ENCODE measurements around the gene GOLGA1.
"Not testable (repeated sequence)": the region's sequence is repeated elsewhere in the genome, so short reads cannot be mapped to it uniquely, and the experiment has no call there.

GOLGA1 gene

DNA sequence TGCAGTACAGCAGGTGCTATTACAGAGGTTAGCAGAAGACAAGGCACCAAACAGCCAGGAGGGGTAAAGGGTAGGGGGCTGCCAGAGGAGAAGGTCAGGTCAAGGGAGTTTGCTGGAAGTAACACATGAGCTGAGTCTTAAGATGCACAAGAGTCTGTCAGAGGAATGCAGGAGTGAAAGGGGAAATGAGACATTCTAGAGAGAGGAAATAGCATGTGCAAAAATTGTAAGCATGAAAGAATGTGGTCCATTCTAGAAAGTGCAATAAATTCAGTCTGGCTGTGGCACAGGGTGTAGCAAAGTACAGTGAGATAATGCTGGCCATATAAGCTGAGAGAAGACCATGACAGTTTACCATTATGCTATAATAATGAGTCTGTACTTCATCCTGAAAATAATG lies 6.6 kb downstream of the GOLGA1 start:
- no peak for DNase-seq

DNA sequence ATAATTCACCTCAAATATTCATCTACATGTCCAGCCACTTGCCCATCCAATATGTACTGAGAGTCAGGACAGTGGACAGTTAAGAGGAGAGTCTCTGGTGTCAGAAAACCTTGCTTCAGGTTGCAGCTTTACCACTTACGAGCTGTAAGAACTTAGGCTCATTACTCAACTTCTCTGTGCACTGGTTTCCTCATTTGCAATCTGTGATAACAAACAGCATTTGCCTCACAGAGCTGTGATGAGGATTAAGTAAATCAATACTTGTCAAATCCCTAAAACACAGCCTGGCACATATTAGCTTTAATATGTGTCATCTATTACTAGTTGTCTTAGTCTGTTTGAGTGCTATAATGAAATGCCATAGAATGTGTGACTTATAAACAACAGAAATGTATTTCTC lies 8.6 kb downstream of the GOLGA1 start:
- no peak for DNase-seq

DNA sequence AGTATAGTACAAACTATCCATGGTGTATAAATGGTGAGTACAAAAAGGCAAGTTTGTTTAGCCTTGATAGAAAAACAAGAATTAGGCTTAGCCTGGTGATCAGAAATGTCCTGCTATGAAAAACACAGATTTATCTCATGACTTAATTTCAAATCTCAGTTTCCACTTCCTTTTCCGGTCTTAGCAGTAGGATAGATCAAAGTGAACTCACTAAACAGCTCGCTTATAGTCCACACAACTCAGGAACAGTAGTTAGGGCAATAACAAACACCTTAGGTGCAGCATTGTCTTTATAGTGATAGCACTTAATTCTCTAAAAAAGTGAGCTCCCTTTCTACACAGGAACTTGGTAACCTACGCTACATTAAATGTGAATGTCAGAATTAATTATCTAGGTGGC lies 11.4 kb downstream of the GOLGA1 start:
- DNase-seq = no peak

DNA sequence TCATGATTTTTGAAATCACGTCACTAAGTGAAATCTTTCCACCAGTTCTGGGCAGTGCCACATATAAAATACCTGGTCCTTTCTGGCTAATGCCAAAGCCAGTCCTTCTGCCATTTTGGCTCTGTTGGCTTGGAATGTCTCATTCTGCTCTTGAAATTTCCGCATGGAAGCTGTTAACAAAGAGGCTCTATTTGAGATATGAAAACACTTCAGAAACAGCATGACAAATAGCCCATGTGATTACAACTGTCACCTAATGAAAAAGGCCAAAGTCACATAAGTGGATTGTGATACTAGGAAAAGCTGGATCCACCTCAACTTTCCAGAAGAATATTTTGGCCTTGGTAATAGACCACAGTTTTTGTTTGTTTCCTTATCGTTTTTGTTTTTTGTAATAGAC lies 12.8 kb downstream of the GOLGA1 start:
- DNase-seq = no peak

DNA sequence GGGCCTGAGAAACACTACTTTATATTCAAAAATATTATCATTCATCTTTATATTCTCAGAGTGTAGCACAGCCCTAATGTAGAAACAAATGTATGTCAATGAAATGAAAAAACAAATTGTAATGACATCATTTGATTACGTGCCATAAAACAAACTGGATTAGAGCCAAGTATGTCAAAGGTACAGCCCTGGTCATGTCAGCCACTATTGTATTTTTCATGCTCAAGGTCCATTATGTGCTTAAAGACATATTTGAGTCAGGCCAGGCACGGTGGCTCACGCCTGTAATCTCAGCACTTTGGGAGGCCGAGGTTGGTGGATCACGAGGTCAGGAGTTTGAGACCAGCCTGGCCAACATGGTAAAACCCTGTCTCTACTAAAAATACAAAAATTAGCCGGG lies 20.5 kb downstream of the GOLGA1 start:
- not testable (repeated sequence) for DNase-seq

DNA sequence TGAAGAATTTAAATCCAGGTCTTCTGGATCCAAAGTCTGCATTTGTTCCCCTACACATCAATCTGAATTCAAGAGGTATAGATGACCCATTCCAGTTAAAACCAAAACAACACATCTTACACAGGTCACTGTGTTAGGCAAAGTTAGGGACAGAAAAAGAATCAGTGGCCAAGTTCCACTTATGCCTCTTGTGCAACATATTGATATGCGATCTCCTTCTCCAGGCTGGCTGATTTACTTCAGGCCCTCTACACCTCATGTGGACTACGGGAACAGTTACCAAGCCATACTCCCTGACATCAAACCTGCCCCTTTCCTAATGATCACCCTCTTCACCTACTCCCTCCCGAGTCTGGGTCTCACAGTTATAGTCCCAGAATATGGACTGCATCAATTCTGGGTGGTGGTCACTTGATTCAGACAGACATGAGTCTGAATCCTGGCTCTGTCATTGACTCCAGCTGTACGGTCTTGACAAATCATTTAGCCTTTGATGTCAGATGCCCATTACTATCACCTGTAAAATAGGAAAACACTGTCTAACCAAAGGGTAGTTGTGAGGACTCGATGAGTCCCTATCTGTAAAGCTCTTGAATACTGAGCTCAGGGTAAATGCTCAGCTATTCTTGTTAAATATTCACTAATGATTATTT lies 26.0 kb downstream of the GOLGA1 start:
- DNase-seq = no peak

DNA sequence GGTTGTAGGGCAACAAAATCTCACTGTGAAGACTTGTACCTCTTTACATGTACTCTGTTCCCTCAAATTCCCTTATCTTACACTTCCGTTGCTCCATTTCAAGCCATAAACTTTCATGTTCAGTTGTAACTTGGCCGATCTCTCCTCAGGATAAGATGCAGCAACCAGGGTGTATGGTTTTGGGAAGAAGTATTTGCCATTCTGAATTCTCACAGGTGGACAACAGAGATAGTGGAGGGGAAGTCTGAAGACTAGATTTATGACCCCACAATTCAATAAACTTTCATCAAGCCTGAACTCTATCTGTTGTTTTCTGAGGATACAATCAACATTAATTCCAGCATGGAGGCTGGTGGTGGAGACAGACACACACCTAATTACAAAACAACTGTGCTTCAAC lies 27.5 kb downstream of the GOLGA1 start:
- no peak for DNase-seq

DNA sequence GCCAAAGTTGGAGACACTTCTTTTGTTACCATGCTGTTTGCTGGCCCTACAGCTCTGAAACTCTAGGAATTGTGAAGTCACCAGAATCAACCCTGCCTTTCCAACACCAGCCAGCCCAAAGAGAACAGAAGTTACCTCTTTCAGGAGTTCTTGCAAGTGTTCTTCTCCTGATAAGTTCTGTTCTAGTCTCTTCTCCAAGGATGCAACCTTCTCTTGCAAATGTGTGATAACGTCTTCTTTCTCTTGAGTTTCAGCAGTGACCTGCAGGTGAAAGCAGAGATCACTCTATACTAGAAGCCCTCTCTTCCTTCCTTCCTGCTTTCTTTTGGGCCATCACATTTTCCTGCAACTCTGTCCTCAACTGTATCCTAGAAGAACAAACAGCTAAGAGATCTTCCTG lies 29.1 kb downstream of the GOLGA1 start:
- DNase-seq = no peak

DNA sequence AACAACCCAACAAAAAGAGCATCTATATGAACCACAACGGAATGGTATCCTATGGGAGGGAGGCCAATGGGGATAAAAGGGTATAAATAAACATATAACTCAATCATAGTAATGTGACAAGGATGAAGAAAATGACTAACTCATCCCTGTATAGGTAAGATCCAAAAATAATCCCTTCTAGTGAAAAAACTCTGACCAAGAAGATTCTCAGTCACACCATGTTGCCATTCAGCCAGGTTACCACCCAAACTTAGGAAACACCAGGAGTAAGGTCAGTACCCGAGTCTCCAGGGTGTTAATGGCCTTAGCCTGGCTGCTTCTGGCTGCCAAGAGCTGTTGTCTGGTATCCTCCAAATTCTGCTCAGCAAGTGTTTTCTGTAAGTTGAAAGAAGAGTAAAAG lies 32.8 kb downstream of the GOLGA1 start:
- no peak for DNase-seq

DNA sequence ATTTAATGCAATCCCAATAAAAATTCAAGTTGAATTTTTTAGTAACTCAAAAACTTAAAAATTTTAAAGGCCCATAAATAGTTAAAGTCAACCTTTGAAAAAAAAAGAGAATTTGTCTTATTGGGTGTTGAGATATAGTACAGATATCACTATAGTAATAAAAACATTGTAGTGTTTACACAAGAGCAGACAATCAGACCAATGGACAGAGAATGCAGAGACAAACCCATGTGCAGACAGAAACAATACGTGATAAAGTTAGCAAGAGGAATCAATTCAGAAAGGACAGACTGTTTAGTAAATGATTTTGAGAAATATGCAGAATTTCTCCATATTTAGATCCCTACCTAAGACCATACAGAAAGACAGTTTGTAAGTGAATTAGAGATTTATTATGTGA lies 33.9 kb downstream of the GOLGA1 start:
- no peak for DNase-seq

DNA sequence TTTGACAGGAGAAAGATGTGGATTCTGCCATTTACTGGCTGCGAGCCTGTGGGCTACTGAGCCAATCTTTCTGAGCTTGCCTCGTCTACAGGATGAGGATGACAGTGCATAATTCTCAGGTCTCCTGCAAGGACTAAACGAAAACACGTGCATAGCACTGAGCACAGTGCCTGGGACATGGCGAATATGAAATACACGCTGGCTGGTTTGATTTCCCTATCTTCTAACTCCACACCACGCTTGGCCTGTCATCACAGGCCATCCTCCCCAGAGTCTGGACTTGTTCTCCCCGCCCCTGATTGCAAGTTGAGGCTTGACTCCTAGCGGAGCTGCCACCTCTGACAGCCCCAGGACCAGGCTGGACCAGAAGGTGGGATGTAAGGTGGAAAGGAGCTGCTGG lies 41.0 kb downstream of the GOLGA1 start:
- DNase-seq = no peak

DNA sequence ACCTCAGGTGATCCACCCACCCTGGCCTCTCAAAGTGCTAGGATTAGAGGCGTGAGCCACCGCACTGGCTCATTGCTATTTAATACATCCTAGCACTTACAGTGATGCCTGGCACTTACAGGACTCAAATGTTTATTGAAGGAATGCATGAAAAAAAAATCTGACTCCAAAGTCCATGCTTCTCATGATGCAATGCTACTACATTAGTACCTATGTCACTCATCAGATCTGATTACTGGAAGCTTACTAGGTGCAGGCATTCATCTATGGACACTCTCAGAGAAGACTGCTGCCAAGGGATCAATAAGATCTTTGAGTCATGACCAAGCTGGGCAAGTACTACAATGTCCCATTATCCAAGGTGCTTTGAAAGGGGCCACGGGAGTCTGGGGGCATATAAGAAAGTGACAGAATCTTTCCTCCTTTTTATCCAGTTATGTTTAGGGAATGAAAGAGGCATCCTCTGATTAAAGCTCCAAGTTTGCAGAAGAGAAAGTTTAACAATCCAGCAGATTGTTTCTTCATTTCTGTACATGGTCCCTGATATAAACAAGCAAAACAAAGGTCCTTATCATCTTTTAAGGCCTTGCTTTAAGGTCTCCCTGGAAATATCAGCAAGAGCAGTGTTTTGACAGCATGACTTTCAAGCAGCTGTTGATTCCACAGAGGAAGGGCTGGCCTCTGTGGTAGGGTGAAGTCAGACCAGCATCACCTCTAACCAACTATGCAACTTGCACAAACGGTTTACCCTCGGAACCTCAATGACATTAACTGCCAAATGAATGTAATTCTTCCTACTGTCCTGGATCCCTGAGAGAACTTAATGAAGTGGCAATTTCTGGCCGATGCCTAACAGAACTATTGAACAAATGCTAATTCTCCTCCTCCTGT lies 43.1 kb downstream of the GOLGA1 start:
- DNase-seq = no peak

DNA sequence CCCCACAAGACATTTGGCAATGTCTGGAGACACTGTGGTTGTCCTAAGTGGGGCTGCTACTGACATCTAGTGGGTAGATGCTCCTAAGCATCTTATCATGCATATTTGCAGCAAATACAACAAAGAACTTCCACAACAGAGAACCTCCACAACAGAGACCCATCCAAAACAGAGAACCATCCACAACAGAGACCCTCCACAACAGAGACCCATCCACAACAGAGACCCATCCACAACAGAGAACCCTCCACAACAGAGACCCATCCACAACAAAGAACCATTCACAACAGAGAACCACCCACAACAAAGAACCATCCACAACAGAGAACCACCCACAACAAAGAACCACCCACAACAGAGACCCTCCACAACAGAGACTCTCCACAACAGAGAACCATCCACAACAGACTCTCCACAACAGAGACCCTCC lies 46.1 kb downstream of the GOLGA1 start:
- peak in 1 of 2 experiments; percentile 38 for DNase-seq

DNA sequence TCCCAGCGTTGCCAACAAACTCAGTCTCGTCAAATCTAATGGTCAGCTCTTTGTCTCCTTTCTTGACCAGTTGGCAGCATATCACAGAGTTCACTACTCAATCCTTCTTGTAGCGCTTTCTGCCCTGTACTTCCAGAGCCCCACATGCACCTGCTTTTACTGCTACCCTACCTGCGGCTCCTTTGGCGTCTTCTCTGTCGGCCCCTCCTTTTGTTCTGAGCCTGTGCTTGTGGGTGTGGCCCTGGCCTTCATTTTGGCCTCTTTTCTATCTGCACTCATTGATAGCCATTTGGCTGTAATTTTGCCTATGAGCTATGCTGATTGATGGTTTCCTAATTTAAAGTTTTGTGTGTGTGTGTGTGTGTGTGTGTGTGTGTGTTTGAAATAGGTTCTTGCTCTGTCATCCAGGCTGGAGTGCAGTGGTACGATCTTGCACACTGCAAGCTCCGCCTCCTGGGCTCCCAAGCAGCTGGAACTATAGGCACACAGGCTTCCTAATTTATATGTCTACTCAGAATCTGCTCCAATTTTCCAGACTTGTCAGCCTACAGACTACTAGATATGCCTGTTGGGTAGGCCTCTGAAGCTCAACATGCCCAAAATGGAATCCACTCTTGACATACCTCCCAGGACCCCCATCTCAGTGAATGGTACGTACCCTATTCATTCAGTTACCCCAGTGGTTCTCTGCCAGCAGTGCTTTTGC lies 46.7 kb downstream of the GOLGA1 start:
- no peak for DNase-seq

DNA sequence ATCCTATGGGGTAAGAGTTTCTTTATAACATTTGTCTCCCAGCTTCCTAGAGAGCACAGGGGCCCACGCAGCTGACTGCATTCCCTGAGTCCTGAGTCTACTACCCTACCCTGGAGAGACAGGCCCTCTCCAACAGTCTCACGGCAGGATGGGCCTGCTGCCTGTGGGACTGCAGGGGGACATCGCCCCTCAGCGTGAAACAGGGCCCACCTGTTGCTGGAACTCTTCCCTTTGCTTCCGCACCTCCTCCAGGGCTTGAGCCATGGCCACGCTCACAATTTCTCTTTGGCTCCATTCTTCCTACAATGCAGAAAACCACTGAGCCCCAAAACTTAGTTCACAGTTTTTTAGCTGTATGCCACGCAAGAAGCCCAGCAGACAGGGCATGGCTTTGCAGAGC lies 50.7 kb downstream of the GOLGA1 start:
- DNase-seq = no peak

DNA sequence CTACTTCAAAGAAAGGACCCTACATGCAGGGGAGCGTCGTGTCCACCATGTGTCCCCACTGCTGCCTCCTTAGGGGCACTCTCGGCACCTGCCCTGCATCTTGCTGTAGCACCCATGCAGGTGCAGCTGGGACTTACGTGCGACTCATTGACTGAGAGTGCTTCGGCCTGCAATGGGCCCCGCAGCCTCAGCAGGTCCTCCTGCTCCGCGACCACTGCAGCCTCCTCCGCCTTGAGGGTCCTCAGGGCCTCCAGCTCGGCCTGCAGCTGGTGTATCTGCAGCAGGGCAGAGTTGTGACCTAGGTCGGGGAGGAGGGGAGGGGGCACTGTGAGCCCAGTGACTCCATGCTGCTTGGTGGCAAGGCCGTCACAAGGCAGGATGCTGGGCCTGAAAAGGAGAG lies 51.9 kb downstream of the GOLGA1 start:
- no peak for DNase-seq

DNA sequence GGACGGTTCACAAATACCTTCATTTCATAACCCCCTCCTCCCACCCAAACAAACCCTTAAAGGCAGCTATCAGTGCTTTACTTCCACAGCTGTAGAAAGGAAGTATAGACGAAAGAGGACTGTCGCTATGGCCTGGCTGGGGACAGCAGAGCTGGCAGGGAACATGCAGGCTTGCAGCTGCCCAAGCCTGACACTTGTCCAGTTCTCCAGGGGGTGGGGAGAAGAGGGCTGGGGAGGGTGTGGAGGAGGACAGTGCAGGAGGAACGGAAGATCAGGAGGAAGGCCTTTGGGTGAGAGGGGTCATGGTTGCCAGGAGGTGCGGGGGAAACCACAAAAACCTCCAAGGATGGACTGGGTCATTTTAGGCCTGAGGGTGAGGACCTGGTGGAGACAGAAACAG lies 53.1 kb downstream of the GOLGA1 start:
- DNase-seq = no peak

DNA sequence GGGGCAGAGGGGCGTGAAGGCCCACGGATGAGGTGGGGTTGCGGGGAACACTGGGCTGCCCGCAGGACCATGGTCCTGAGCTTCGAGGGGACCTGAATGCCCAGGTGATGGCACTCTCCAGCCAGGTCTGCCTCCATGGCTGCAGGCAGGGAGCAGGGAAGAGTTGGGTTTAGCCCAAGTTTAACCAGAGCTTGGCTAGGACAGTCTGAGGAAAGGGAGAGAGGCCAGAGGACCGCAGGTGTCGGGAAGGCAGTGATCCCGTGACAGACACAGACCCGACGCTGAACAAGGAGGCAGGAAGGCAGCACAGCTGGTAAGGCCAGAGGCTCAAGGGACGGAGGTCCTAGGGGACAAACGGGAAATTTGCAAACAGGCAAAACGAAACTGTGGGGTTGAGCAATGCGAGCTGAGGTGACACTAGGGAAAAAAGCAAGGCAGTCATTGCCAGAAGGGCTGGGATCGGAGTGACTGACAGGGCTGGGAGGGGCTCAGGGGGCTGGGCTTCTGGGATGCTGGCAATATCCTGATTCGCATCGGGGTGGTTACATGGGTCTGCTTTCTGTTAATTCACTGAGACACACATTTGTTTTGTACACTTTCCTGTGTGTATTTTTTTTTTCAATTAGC lies 53.9 kb downstream of the GOLGA1 start:
- no peak for DNase-seq

DNA sequence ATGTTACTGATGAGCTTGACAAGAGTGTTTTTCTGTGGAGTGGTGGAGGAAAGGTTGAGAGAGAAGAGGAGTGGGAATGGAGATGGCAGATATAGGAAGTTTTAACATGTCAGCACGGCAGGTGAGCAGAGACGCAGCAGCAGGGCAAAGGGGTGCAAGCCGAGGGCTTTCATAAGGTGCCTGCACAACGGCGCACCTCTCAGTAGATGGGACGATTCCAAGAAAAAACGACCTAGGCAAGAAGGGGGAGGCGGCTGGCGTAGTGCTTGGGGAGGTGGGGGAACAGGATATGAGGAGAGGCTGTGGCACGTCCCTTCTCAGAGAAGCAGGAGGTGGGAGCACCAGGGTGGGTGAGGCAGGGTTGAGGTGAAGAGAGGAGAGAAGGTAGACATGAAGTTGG lies 54.4 kb downstream of the GOLGA1 start:
- DNase-seq = no peak

DNA sequence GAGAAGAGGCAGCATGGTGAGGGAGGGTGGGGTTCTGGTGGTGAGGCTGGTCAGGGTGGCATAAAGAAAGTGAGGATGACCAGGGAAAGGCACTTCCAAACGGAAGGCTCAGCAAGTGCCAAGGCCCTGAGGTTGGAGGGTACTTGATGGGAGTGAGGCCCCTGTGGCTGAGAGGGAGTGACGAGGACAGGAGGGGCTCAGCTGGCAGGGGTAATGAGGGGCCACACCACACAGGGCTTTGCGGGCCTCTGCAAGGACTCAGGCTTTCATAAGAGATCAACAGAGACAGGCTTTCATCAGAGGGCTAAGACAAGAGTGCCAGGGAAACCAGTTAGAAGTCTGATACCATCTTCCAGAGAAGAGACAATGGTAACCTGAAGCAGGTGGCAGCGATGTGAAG lies 55.3 kb downstream of the GOLGA1 start:
- no peak for DNase-seq

DNA sequence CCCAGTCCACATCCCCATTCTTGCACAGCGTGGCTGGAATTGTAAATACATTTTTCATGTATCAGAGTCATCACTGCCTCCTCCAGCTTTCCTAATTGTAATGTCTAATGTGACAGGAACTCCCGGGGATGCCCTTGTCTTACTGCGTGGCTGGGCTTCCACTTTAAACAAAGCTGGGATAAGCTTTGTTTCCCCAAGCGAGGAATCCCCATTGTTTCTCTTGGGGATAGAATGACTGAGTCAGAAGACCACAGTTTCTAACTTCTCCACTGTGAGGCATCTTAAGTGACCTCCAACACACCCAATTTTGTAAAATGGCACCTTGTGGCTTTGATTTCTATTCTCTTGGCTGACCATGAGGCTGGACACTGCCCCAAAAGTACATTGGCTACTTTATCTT lies 56.5 kb downstream of the GOLGA1 start:
- DNase-seq = no peak

DNA sequence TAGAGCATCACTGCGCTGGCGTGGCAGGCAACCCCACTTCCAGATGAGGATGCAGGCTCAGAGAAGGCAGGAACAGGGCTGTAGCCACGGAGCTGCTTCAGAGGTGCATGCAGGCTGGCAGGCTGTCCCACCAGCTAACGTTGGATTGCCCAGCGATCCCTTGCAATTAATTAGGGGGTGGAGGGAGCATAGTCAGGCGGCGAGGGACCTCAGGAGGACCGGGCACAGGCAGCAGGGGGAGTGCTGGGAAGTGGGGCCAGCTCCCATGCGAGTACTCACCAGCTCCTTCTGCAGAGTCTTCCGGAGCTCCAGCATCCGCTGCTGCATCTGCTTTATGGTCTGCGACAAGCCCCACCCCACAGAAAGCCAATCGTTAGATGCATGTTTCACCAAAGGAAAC lies 58.7 kb downstream of the GOLGA1 start:
- DNase-seq = no peak

DNA sequence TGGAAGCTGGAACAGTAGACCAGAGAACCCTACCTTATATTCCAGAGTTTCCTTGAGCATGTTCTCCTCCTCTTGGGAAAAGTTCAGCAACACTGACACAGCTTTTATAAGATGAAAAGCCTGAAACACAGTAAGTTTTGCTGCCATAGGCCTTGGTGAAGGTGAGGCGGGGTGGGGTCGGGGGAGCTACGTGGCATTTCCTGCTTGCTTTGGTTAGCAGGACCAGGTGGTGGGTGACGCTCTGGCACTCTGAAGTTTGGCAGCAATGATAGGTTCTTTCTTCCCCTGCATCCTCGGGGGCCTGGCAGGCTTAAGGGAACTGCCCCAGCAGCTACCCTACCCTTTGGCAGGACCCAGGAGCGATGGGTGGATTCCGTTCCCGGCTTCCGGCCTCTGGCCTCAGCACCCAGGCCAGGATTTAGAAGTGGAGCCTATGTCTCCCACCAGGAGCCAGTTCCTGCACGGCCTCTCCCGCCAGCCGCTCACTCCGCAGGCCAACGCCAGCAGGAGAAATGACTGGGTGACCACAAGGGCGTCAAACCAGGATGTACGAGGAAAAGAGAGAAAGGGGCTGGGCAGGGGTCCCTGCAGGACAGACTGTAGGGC lies 59.6 kb downstream of the GOLGA1 start:
- no peak for DNase-seq

All from stimulated activated CD4-positive, alpha-beta T cell treated with anti-CD3 and anti-CD28 coated beads, Interleukin-4, amount 100 ng/mL, for 4 hours (primary cell).